HL-60 (cell line): ENCODE data around the gene MVK.

Source experiments
- GABPA ChIP-seq: IDR thresholded peaks from 2 replicates; pipeline ENCODE4 v1.6.1; 2012; ENCODE audit warnings: low read depth
- POLR2AphosphoS5 ChIP-seq: IDR thresholded peaks from 2 replicates; pipeline ENCODE4 v1.6.1; 2012; ENCODE audit warnings: low read depth
- REST ChIP-seq: IDR thresholded peaks from 2 replicates; pipeline ENCODE4 v1.6.1; 2012; ENCODE audit warnings: low read depth; ENCODE audit not compliant: insufficient replicate concordance
- SPI1 ChIP-seq: IDR thresholded peaks from 2 replicates; pipeline ENCODE4 v1.6.1; 2012; ENCODE audit warnings: low read depth, mild to moderate bottlenecking, borderline replicate concordance
- TF ChIP-seq, protein P1 (sequence below): IDR thresholded peaks from one replicate; pipeline ENCODE4 v1.5.1; 2011; ENCODE audit warnings: low read length, control low read depth, inconsistent platforms; ENCODE audit not compliant: insufficient read depth

DNA sequence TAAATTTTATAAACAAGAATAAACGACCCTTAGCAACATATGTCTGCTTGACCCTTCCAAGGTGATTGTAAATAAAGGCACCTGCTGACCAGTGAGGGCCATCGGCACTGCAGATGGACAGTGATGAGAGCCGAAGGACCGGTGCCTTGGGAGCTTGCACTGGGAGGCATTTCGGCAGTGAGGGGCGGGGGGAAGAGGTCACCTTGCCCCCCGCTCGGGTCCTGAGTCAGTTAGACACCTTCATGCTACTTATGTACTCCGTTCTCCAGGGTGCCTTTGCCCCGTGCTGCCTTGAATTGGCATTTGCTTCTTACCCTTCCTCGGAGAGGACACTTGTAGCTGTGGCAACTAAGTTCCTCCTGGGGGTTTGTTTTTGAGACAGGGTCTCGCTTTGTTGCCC is 23.3 kb upstream of the MVK start:
- TF ChIP-seq, protein P1, sequence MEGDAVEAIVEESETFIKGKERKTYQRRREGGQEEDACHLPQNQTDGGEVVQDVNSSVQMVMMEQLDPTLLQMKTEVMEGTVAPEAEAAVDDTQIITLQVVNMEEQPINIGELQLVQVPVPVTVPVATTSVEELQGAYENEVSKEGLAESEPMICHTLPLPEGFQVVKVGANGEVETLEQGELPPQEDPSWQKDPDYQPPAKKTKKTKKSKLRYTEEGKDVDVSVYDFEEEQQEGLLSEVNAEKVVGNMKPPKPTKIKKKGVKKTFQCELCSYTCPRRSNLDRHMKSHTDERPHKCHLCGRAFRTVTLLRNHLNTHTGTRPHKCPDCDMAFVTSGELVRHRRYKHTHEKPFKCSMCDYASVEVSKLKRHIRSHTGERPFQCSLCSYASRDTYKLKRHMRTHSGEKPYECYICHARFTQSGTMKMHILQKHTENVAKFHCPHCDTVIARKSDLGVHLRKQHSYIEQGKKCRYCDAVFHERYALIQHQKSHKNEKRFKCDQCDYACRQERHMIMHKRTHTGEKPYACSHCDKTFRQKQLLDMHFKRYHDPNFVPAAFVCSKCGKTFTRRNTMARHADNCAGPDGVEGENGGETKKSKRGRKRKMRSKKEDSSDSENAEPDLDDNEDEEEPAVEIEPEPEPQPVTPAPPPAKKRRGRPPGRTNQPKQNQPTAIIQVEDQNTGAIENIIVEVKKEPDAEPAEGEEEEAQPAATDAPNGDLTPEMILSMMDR: no peak
- no peak for TF ChIP-seq POLR2AphosphoS5
- no peak for TF ChIP-seq GABPA
- no peak for TF ChIP-seq SPI1
- TF ChIP-seq REST: no peak
